Activated T-helper 1 cell treated with anti-CD3 and anti-CD28 coated beads, Interleukin-12 subunit alpha, Interleukin-12 subunit beta, Interleukin-2, Interleukin-4 antibody, amounts not matched to agents 30 ng/mL and 10 ng/mL and 1 ng/mL, durations not matched to agents 14 hours and 24 hours and 36 hours (primary cell): Measurements from ENCODE around the gene MTCP1. TPM values are rescaled to one million over a fixed set of nuclear protein-coding genes. Genes with fewer than 3 reads are reported as not detected.

ENCODE experiments used
- DNase-seq: peaks from one replicate; pipeline ENCODE4 v3.0.0; 2021; ENCODE audit warnings: low spot score
- H3K27ac Mint-ChIP-seq: one replicate; pipeline ENCODE4 v1.8.0; 2021; ENCODE audit warnings: mild to moderate bottlenecking, mixed read lengths
- H3K27me3 Mint-ChIP-seq: one replicate; pipeline ENCODE4 v1.8.0; 2022; ENCODE audit warnings: mild to moderate bottlenecking, moderate library complexity, mixed read lengths; ENCODE audit not compliant: insufficient read depth
- H3K36me3 Mint-ChIP-seq: one replicate; pipeline ENCODE4 v1.8.0; 2021; ENCODE audit warnings: low read depth, mixed read lengths
- H3K4me1 Mint-ChIP-seq: one replicate; pipeline ENCODE4 v1.8.0; 2021; ENCODE audit warnings: low read depth, mixed read lengths
- H3K4me3 Mint-ChIP-seq: one replicate; pipeline ENCODE4 v1.8.0; 2021; ENCODE audit warnings: mild to moderate bottlenecking, moderate library complexity, mixed read lengths
- H3K9me3 Mint-ChIP-seq: one replicate; pipeline ENCODE4 v1.8.0; 2021; ENCODE audit warnings: mixed read lengths
- intact Hi-C: fragments of 100-400 bp; cut with micrococcal nuclease; formaldehyde crosslinking; loops from one replicate; pipeline ENCODE4 v1.15.1; 2024
- total RNA-seq: library from RNA; stranded (reverse); gene quantifications from 2 replicates; pipeline ENCODE4 v1.2.3, GENCODE V29; 2022

MTCP1 gene
- total RNA-seq: 9.1 and 12.7 TPM in 2 replicates

- no peaks in the 10 kb centered on the region for H3K9me3 Mint-ChIP-seq
- peak within 1 kb of the TSS; percentile 95 for H3K4me3 Mint-ChIP-seq
- H3K4me1 Mint-ChIP-seq: peaks cover 50% of the 10 kb centered on the region
- DNase-seq: peak; percentile 72
- H3K27me3 Mint-ChIP-seq: no peaks in the 10 kb centered on the region
- peaks cover 25% of the 10 kb centered on the region for H3K36me3 Mint-ChIP-seq
- H3K27ac Mint-ChIP-seq: peak within 1 kb of the TSS; percentile 93
- intact Hi-C loops: loop anchor here (1.0 to 5.0 kb wide), 6 partner anchors 14 to 154 kb away; partner anchors contain the start of gene VBP1
Observed at GRCh38 chrX:155070975-155071693, at the start of gene MTCP1, which contains the start of the genes BRCC3 and CMC4. Gene MTCP1, minus strand, starts transcription at chrX:155071136. Its CDS starts 5,126 bp downstream, at chrX:155066010. Gene BRCC3, plus strand, starts transcription at chrX:155071508. Its CDS starts 20 bp downstream, at chrX:155071528. Gene CMC4, minus strand, starts transcription at chrX:155071136. Its CDS starts 7,113 bp downstream, at chrX:155064023.

- Mint-ChIP-seq H3K4me3 (no peak overlapping the region), H3K4me1 (no peaks in the 10 kb centered on the region), H3K36me3 (peaks cover 23% of the 10 kb centered on the region), H3K9me3 (no peaks in the 10 kb centered on the region), H3K27me3 (no peaks in the 10 kb centered on the region), H3K27ac (no peak overlapping the region)
- DNase-seq: no peak
- intact Hi-C loops: no loop called here
Observed at GRCh38 chrX:155115174-155115819, 44.4 kb upstream of the MTCP1 start.

GRCh38 chrX:155113097-155113496 is 42.2 kb upstream of the MTCP1 start:
- H3K36me3 Mint-ChIP-seq: peaks cover 23% of the 10 kb centered on the region

GRCh38 chrX:155112171-155112570 is 41.2 kb upstream of the MTCP1 start:
- Mint-ChIP-seq H3K4me3 (no peak overlapping the region), H3K4me1 (no peaks in the 10 kb centered on the region), H3K9me3 (no peaks in the 10 kb centered on the region), H3K27ac (no peak overlapping the region), H3K36me3 (peaks cover 24% of the 10 kb centered on the region), H3K27me3 (no peaks in the 10 kb centered on the region)
- intact Hi-C loops: no loop called here
- DNase-seq: no peak

More at GRCh38 chrX:155113097-155113496, 42.2 kb upstream of the MTCP1 start:
- Mint-ChIP-seq H3K27ac (no peak overlapping the region), H3K4me1 (no peaks in the 10 kb centered on the region), H3K4me3 (no peak overlapping the region), H3K27me3 (no peaks in the 10 kb centered on the region), H3K9me3 (no peaks in the 10 kb centered on the region)
- intact Hi-C loops: no loop called here
- DNase-seq: no peak

- Mint-ChIP-seq H3K4me3 (no peak overlapping the region), H3K4me1 (no peaks in the 10 kb centered on the region), H3K27me3 (no peaks in the 10 kb centered on the region), H3K9me3 (no peaks in the 10 kb centered on the region), H3K27ac (no peak overlapping the region), H3K36me3 (peaks cover 27% of the 10 kb centered on the region)
- DNase-seq: no peak
- intact Hi-C loops: no loop called here
Observed at GRCh38 chrX:155108427-155108826, 37.5 kb upstream of the MTCP1 start.

- Mint-ChIP-seq H3K27me3 (no peaks in the 10 kb centered on the region), H3K36me3 (peaks cover 27% of the 10 kb centered on the region)
Observed at GRCh38 chrX:155105919-155106318, 35.0 kb upstream of the MTCP1 start.

GRCh38 chrX:155094468-155095061 is 23.6 kb upstream of the MTCP1 start:
- no peaks in the 10 kb centered on the region for H3K4me1 Mint-ChIP-seq
- no peak overlapping the region for H3K4me3 Mint-ChIP-seq
- no peak overlapping the region for H3K27ac Mint-ChIP-seq
- DNase-seq: peak; percentile 4
- intact Hi-C loops: loop anchor here (1.0 to 5.0 kb wide), 3 partner anchors 43 to 726 kb away; partner anchors contain the start of gene VBP1
- H3K36me3 Mint-ChIP-seq: peaks cover 13% of the 10 kb centered on the region
- H3K27me3 Mint-ChIP-seq: no peaks in the 10 kb centered on the region
- H3K9me3 Mint-ChIP-seq: no peaks in the 10 kb centered on the region

More at GRCh38 chrX:155105919-155106318, 35.0 kb upstream of the MTCP1 start:
- no peaks in the 10 kb centered on the region for H3K4me1 Mint-ChIP-seq
- no peaks in the 10 kb centered on the region for H3K9me3 Mint-ChIP-seq
- no peak overlapping the region for H3K27ac Mint-ChIP-seq
- no peak overlapping the region for H3K4me3 Mint-ChIP-seq
- intact Hi-C loops: no loop called here
- DNase-seq: no peak

GRCh38 chrX:155086961-155087735 is 16.2 kb upstream of the MTCP1 start:
- Mint-ChIP-seq H3K4me3 (no peak overlapping the region), H3K9me3 (no peaks in the 10 kb centered on the region), H3K4me1 (no peaks in the 10 kb centered on the region), H3K36me3 (peaks cover 10% of the 10 kb centered on the region), H3K27me3 (no peaks in the 10 kb centered on the region), H3K27ac (no peak overlapping the region)
- intact Hi-C loops: loop anchor here (1.0 kb wide), 1 partner anchor 106 kb away; no protein-coding TSS in a partner anchor
- DNase-seq: no peak

GRCh38 chrX:155086202-155086840 is 15.4 kb upstream of the MTCP1 start:
- Mint-ChIP-seq H3K4me1 (no peaks in the 10 kb centered on the region), H3K27ac (no peak overlapping the region), H3K9me3 (no peaks in the 10 kb centered on the region), H3K36me3 (peaks cover 9% of the 10 kb centered on the region), H3K27me3 (no peaks in the 10 kb centered on the region), H3K4me3 (no peak overlapping the region)
- no peak for DNase-seq
- intact Hi-C loops: loop anchor here (1.0 kb wide), 1 partner anchor 105 kb away; no protein-coding TSS in a partner anchor

- peak overlapping the region; percentile 93 for H3K27ac Mint-ChIP-seq
- H3K27me3 Mint-ChIP-seq: no peaks in the 10 kb centered on the region
- peaks cover 50% of the 10 kb centered on the region for H3K4me1 Mint-ChIP-seq
Observed at GRCh38 chrX:155071694-155072280, 851 bp upstream of the MTCP1 start.

GRCh38 chrX:155070663-155070974 is 317 bp downstream of the MTCP1 start:
- peaks cover 24% of the 10 kb centered on the region for H3K36me3 Mint-ChIP-seq
- intact Hi-C loops: loop anchor here (1.0 to 5.0 kb wide), 5 partner anchors 13 to 153 kb away; partner anchors contain the start of gene VBP1
- H3K27me3 Mint-ChIP-seq: no peaks in the 10 kb centered on the region
- H3K4me1 Mint-ChIP-seq: peaks cover 50% of the 10 kb centered on the region
- no peak for DNase-seq
- H3K27ac Mint-ChIP-seq: peak overlapping the region; percentile 82
- no peaks in the 10 kb centered on the region for H3K9me3 Mint-ChIP-seq
- peak overlapping the region; percentile 86 for H3K4me3 Mint-ChIP-seq

More at GRCh38 chrX:155071694-155072280, 851 bp upstream of the MTCP1 start:
- H3K4me3 Mint-ChIP-seq: peak overlapping the region; percentile 95
- intact Hi-C loops: loop anchor here (1.0 to 5.0 kb wide), 4 partner anchors 44 to 154 kb away; partner anchors contain the start of gene VBP1
- DNase-seq: no peak
- peaks cover 28% of the 10 kb centered on the region for H3K36me3 Mint-ChIP-seq
- H3K9me3 Mint-ChIP-seq: no peaks in the 10 kb centered on the region
